NCI-H510A treated with DMSO at 0.1 percent for 48 hours (cell line): ENCODE data around the gene MUC3A.
"Not testable (repeated sequence)": the region's sequence is repeated elsewhere in the genome, so short reads cannot be mapped to it uniquely, and the experiment has no call there.

Experiments used
- DNase-seq: peaks from one replicate; lab custom pipeline; 2025; lab: John Stamatoyannopoulos, UW

The MUC3A gene

DNA sequence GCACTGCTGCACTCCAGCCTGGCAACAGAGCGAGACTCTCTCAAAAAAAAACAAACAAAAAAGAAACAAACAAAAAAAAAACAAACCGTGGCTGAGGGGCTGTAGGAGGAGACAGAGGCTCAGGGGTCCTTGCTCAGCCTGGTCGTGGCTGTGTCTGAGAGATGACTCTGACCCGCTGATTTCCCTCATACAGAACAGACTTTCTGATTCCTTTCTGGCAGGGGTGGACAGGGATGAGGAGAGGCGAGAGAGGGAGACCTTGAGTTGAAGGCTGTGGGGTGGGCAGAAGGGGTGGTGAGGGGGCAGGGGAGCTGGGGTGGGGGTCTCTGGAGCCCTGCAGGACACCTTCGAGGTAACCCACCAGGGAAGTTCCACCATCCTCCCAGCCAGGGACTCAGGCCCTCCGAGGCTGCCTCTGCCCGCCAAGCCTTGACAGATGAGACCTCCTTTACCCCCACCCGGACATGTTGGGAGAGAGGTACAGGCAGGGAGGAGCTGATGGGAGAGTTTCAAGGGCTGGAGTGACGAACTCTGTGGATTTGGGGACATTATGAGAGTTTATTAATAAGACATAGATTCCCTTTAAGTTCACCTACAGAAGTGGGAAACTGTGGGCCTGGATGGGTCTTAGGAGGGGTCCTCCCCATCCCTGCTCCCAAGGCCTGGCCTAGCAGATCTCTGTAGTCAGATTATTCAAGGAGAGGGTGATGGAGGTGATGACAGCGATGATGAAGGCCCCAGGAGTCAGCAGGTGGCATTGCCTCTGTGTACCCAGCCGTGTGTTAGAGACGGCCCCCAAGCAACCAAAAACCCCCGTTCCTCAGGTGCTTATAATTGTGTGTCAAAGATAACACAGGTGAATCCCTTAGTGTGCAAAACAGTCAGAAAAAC is 22.0 kb downstream of the MUC3A start:
- DNase-seq: no peak

DNA sequence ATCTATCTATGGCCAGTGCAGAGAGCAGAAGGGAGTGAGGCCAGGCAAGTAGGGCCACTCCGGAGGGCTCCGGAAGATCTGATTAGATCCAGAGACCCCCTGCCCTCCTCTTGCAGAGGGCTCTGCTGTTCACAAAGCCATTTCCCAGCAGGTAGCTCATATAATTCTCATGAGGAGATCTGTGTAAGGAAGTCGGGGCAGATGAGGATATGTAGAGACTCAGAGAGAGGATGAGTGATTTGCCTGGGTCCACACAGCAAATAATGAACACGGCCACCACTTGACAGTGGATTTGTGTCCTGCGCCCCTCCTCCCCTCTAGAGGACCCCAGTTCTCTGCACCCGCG is 22.6 kb downstream of the MUC3A start:
- DNase-seq: no peak

- no peak for DNase-seq
Observed at GRCh38 chr7:100974021-100974420, 24.7 kb downstream of the MUC3A start.

- no peak for DNase-seq
Observed at GRCh38 chr7:100975371-100975821, 26.1 kb downstream of the MUC3A start.

- DNase-seq: no peak
Observed at GRCh38 chr7:100978300-100978699, 29.0 kb downstream of the MUC3A start.

DNA sequence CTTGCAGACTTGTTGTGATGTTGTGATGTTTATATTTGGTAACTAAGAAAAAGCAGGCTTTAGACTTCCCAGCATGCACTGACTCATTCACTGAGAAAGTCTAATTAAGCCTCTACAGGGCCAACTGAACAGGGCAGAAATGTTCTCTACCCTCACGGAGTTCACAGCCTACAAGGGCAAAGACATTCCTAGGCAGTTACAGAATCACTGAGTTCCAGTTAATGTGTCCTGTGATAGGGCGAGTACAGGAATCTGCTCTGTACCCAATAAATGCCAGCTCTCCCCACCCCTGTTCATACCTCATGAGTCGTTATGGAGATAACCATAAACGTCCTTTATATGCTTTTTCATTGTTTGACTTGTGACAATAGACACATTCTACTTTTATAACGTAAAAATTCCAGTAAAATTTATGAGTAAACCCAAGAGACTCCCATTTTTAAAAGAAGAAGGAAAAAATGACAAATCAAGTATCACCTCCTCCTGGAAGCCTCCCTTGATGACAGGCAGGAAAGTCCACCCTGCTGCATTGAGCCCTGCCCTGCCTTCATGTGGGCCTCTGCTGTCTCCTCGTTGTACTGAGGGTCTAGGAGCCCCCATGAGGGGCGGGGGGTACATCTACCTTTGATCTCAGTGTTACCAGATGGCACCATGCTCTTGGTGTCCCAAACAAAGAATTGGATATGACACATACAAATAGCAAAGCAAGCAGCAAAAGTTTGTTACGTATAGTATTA is 34.3 kb downstream of the MUC3A start:
- no peak for DNase-seq

DNA sequence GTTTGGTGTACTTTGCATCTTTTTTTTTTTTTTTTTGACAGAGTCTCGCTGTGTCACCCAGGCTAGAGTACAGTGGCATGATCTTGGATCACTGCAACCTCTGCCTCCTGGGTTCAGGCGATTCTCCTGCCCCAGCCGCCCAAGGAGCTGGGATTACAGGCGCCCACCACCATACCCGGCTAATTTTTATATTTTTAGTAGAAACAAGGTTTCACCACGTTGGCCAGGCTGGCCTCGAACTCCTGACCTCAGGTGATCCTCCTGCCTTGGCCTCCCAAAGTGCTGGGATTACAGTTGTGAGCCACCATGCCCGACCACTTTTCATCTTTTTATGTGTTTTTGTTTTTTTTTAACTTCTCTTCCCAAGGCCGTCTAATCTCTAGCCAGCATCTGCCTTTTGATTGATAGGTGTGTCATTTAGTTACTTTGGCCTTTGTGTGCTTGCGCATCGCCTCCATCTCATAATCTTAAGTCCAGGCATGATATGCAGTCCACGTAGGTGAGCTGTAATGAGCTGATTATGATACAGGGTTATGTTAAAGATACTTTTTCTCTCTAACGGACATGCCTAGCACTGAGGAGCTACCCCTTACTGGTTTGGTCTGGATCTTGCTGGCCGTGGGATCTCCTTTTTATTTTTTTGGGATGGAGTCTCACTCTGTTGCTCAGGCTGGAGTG is 35.0 kb downstream of the MUC3A start:
- not testable (repeated sequence) for DNase-seq

GRCh38 chr7:100985033-100985797 is 35.9 kb downstream of the MUC3A start:
- DNase-seq: not testable (repeated sequence)

DNA sequence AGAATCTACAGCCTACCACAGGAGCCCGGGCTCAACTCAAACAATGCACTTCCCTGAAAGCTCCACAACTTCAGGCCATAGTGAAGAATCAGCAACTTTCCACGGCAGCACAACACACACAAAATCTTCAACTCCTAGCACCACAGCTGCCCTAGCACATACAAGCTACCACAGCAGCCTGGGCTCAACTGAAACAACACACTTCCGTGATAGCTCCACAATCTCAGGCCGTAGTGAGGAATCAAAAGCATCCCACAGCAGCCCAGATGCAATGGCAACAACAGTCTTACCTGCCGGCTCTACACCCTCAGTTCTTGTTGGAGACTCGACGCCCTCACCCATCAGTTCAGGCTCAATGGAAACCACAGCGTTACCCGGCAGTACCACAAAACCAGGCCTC is 42.3 kb downstream of the MUC3A start:
- no peak for DNase-seq

DNA sequence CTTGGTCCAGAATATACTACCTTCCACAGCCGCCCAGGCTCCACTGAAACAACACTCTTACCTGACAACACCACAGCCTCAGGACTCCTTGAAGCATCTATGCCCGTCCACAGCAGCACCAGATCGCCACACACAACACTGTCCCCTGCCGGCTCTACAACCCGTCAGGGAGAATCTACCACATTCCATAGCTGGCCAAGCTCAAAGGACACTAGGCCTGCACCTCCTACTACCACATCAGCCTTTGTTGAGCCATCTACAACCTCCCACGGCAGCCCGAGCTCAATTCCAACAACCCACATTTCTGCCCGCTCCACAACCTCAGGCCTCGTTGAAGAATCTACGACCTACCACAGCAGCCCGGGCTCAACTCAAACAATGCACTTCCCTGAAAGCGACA is 42.9 kb downstream of the MUC3A start:
- not testable (repeated sequence) for DNase-seq

GRCh38 chr7:100994671-100995070 is 45.3 kb downstream of the MUC3A start:
- DNase-seq: not testable (repeated sequence)

DNA sequence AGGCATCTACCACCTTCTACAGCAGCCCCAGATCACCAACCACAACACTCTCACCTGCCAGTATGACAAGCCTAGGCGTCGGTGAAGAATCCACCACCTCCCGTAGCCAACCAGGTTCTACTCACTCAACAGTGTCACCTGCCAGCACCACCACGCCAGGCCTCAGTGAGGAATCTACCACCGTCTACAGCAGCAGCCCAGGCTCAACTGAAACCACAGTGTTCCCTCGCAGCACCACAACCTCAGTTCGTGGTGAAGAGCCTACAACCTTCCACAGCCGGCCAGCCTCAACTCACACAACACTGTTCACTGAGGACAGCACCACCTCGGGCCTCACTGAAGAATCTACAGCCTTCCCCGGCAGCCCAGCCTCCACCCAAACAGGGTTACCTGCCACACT is 49.2 kb downstream of the MUC3A start:
- not testable (repeated sequence) for DNase-seq

DNA sequence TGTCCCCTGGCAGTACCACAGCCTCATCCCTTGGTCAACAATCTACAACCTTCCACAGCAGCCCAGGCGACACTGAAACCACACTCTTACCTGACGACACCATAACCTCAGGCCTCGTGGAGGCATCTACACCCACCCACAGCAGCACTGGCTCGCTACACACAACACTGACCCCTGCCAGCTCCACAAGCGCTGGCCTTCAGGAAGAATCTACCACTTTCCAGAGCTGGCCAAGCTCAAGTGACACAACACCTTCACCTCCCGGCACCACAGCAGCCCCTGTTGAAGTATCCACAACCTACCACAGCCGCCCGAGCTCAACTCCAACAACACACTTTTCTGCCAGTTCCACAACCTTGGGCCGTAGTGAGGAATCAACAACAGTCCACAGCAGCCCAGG is 50.0 kb downstream of the MUC3A start:
- DNase-seq: not testable (repeated sequence)

- DNase-seq: not testable (repeated sequence)
Observed at GRCh38 chr7:101000025-101000424, 50.7 kb downstream of the MUC3A start.

DNA sequence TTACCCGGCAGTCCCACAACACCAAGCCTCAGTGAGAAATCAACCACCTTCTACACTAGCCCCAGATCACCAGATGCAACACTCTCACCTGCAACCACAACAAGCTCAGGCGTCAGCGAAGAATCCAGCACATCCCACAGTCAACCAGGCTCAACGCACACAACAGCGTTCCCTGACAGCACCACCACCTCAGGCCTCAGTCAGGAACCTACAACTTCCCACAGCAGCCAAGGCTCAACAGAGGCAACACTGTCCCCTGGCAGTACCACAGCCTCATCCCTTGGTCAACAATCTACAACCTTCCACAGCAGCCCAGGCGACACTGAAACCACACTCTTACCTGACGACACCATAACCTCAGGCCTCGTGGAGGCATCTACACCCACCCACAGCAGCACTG is 53.0 kb downstream of the MUC3A start:
- DNase-seq: not testable (repeated sequence)

GRCh38 chr7:101007361-101007760 is 58.0 kb downstream of the MUC3A start:
- not testable (repeated sequence) for DNase-seq

- no peak for DNase-seq
Observed at GRCh38 chr7:101009629-101010028, 60.3 kb downstream of the MUC3A start.

GRCh38 chr7:101012931-101013330 is 63.6 kb downstream of the MUC3A start:
- DNase-seq: no peak

- no peak for DNase-seq
Observed at GRCh38 chr7:101015626-101016025, 66.3 kb downstream of the MUC3A start.

- no peak for DNase-seq
Observed at GRCh38 chr7:101017064-101017777, 67.9 kb downstream of the MUC3A start.
